Activated T-helper 1 cell treated with anti-CD3 and anti-CD28 coated beads, Interleukin-2, amount 50 U/mL, for 16 hours (primary cell): ENCODE data around the gene PIK3CG.
"Not testable (repeated sequence)": the region's sequence is repeated elsewhere in the genome, so short reads cannot be mapped to it uniquely, and the experiment has no call there.

Experiments used
- DNase-seq, 2 donors: peaks; one replicate each; pipeline ENCODE4 v3.0.0-alpha.2; 2020; ENCODE audit warnings: low read depth in 1 of 2, low spot score in 1 of 2

PIK3CG gene

GRCh38 chr7:106885652-106886051 is 20.6 kb downstream of the PIK3CG start:
- no peak for DNase-seq

- no peak for DNase-seq
Observed at GRCh38 chr7:106887421-106887820, 22.3 kb downstream of the PIK3CG start.

DNA sequence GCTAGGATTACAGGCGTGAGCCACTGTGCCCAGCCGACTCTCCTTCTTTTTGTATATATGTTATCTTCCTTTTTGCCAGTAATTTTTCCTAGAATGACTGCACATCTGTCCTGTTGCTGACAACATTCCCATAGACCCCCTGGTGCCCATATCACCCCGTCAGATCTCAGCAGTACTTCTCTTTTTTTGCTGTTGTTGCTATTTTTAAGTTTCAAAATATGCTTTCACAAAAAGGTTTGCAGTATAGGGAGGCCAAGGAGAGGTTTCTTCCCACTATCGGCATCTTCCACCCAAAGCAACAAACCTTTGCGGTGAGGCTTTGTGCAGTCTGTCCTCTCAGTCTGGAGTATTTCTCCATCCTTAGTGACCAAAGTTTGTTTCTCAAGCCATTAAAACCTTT is 23.1 kb downstream of the PIK3CG start:
- DNase-seq, result no peak

GRCh38 chr7:106890952-106891351 is 25.9 kb downstream of the PIK3CG start:
- no peak for DNase-seq

GRCh38 chr7:106891548-106892410 is 26.7 kb downstream of the PIK3CG start:
- no peak for DNase-seq

GRCh38 chr7:106893591-106893990 is 28.5 kb downstream of the PIK3CG start:
- no peak for DNase-seq

GRCh38 chr7:106895246-106895864 is 30.3 kb downstream of the PIK3CG start:
- no peak for DNase-seq

- no peak for DNase-seq
Observed at GRCh38 chr7:106896231-106896630, 31.1 kb downstream of the PIK3CG start.

- DNase-seq, result not testable (repeated sequence)
Observed at GRCh38 chr7:106897553-106897952, 32.5 kb downstream of the PIK3CG start.

- DNase-seq, result not testable (repeated sequence)
Observed at GRCh38 chr7:106898967-106899366, 33.9 kb downstream of the PIK3CG start.

- no peak for DNase-seq
Observed at GRCh38 chr7:106901828-106902441, 36.9 kb downstream of the PIK3CG start.

DNA sequence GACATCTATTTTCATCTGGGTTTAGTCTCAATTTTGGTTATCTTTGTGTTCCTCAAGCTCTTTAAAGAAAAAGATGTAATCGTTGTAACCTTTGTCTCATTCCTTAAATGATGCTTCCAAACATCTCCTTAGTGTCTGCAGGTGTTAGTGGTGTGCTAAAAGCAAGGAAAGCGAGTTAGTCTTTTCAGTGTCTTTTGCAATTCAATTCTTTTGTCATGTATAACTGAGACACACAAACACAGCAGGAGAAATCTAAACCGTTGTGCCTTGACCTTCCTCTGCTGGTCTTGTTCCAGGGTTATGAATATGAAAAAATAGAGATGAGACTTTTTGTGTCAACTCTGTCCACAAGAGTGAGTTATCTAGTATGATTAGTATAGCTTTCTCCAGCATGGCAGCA is 40.7 kb downstream of the PIK3CG start:
- DNase-seq, result no peak

- no peak for DNase-seq
Observed at GRCh38 chr7:106911959-106912358, 46.9 kb downstream of the PIK3CG start.

GRCh38 chr7:106914018-106914607 is 49.0 kb downstream of the PIK3CG start:
- DNase-seq, result no peak

GRCh38 chr7:106915407-106915806 is 50.3 kb downstream of the PIK3CG start:
- no peak for DNase-seq

GRCh38 chr7:106915873-106916272 is 50.8 kb downstream of the PIK3CG start:
- DNase-seq, result no peak

GRCh38 chr7:106916679-106917078 is 51.6 kb downstream of the PIK3CG start:
- no peak for DNase-seq

DNA sequence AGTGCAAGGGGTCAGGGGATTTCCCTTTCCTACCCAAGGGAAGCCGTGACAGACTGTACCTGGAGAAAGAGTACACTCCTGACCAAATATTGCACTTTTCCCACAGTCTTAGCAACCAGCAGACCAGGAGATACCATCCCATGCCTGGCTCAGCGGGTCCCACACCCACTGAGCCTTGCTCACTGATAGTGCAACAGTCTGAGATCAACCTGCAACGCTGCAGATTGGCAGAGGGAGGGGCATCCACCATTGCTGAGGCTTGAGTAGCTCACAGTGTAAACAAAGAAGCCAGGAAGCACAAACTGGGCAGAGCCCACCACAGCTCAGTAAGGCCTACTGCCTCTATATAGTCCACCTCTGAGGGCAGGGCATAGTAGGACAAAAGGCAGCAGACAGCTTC is 53.9 kb downstream of the PIK3CG start:
- DNase-seq, result no peak

DNA sequence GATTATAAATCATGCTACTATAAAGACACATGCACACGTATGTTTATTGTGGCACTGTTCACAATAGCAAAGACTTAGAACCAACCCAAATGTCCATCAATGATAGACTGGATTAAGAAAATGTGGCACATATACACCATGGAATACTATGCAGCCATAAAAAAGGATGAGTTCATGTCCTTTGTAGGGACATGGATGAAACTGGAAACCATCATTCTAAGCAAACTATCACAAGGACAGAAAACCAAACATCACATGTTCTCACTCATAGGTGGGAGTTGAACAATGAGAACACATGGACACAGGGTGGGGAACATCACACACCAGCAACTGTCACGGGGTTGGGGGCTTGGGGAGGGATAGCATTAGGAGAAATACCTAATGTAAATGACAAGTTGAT is 59.4 kb downstream of the PIK3CG start:
- DNase-seq, result not testable (repeated sequence)

DNA sequence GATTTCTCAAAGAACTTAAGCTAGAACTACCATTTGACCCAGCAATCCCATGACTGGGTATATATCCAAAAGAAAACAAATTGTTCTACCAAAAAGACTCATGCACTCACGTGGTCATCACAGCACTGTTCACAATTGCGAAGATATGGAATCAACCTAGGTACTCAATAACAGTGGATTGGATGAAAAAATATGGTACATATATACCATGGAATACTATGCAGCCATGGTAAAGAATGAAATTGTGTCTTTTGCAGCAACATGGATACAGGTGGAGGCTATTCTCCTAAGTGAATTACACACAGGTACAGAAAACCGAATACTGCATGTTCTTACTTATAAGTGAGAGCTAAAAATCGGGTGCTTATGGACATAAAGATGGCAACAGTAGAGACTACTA is 61.8 kb downstream of the PIK3CG start:
- DNase-seq, result no peak

- no peak for DNase-seq
Observed at GRCh38 chr7:106927536-106927935, 62.5 kb downstream of the PIK3CG start.

DNA sequence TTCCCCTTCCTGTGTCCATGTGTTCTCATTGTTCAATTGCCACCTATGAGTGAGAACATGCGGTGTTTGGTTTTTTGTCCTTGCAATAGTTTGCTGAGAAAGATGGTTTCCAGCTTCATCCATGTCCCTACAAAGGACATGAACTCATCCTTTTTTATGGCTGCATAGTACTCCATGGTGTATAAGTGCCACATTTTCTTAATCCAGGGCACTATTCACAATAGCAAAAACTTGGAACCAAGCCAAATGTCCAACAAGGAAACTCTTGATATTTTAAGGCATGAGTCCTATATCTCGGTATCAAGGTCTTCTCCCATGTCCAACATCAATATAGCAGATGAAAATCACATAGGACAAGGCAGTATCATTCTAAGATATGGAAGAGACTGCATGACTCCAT is 64.5 kb downstream of the PIK3CG start:
- not testable (repeated sequence) for DNase-seq
